Measurements from ENCODE around the gene DDI2.
A peak's percentile ranks its signal among the peaks of the same experiment; 100 is the strongest.

DDI2 gene

GRCh38 chr1:15708486-15709137 is 91.4 kb downstream of the DDI2 start:
- Histone ChIP-seq H2AK5ac (ENCODE audit: low read length, severe bottlenecking) (no peak overlapping the region), H2AFZ (ENCODE audit: low read depth, low read length) (no peak overlapping the region), H4K91ac (ENCODE audit: low read length) (no peak overlapping the region), H3K4me3 (ENCODE audit: insufficient read depth in 1 of 2, low read depth in 1 of 2, low read length in 2 of 2) (no peak overlapping the region), H3K4me1 (ENCODE audit: control insufficient read depth, insufficient read depth, low read depth, low read length) (peaks cover 6% of the 10 kb centered on the region), H3K14ac (ENCODE audit: low read length in 2 of 2) (no peak overlapping the region), H2BK12ac (ENCODE audit: low read length in 2 of 2) (no peak overlapping the region), H2BK5ac (ENCODE audit: low read depth, low read length, poor library complexity, severe bottlenecking) (no peak overlapping the region), H3K4ac (ENCODE audit: low read depth in 1 of 2, low read length in 2 of 2) (no peak overlapping the region), H2BK120ac (ENCODE audit: low read depth, low read length) (no peak overlapping the region), H4K8ac (ENCODE audit: low read length) (no peak overlapping the region), H3K27me3 (ENCODE audit: control insufficient read depth in 1 of 2, insufficient read depth in 1 of 2, low read length in 2 of 2) (no peaks in the 10 kb centered on the region), H2BK15ac (ENCODE audit: low read depth, poor library complexity, severe bottlenecking) (no peak overlapping the region), H3K9me3 (ENCODE audit: control insufficient read depth, low read length) (no peaks in the 10 kb centered on the region), H3K27ac (ENCODE audit: low read length, poor library complexity, severe bottlenecking) (no peak overlapping the region), H3K36me3 (ENCODE audit: control insufficient read depth in 1 of 2, insufficient read depth in 2 of 2, low read depth in 1 of 2, low read length in 2 of 2) (peaks cover 19 to 39% of the 10 kb centered on the region in 2 experiments), H3K79me1 (replicated peaks; ENCODE audit: low read length, poor library complexity, severe bottlenecking) (peaks cover 34% of the 10 kb centered on the region), H3K18ac (ENCODE audit: low read depth in 1 of 2, low read length in 2 of 2) (no peak overlapping the region), H3K9ac (ENCODE audit: low read length) (no peak overlapping the region), H3K4me2 (ENCODE audit: low read length, poor library complexity, severe bottlenecking) (no peak overlapping the region), H3K23ac (ENCODE audit: low read length in 2 of 2) (no peak overlapping the region)
- 95% methylated on average over 12 of the region's 15 CpGs for WGBS
- no peak for DNase-seq

GRCh38 chr1:15709226-15709625 is 92.0 kb downstream of the DDI2 start:
- H2BK12ac ChIP-seq (ENCODE audit: low read length in 2 of 2): no peak overlapping the region
- 100% methylated on average over 4 of the region's 4 CpGs for WGBS
- no peak overlapping the region for H2BK15ac ChIP-seq (ENCODE audit: low read depth, poor library complexity, severe bottlenecking)
- peaks cover 4% of the 10 kb centered on the region for H3K4me1 ChIP-seq (ENCODE audit: control insufficient read depth, insufficient read depth, low read depth, low read length)
- H3K27me3 ChIP-seq (ENCODE audit: control insufficient read depth in 1 of 2, insufficient read depth in 1 of 2, low read length in 2 of 2): no peaks in the 10 kb centered on the region
- no peak overlapping the region for H2BK120ac ChIP-seq (ENCODE audit: low read depth, low read length)
- no peak overlapping the region for H3K4ac ChIP-seq (ENCODE audit: low read depth in 1 of 2, low read length in 2 of 2)
- DNase-seq: no peak
- peaks cover 35% of the 10 kb centered on the region for H3K79me1 ChIP-seq (replicated peaks; ENCODE audit: low read length, poor library complexity, severe bottlenecking)
- no peak overlapping the region for H3K9ac ChIP-seq (ENCODE audit: low read length)
- no peak overlapping the region for H4K8ac ChIP-seq (ENCODE audit: low read length)
- H2AK5ac ChIP-seq (ENCODE audit: low read length, severe bottlenecking): no peak overlapping the region
- H3K18ac ChIP-seq (ENCODE audit: low read depth in 1 of 2, low read length in 2 of 2): no peak overlapping the region
- no peaks in the 10 kb centered on the region for H3K9me3 ChIP-seq (ENCODE audit: control insufficient read depth, low read length)
- H3K4me3 ChIP-seq (ENCODE audit: insufficient read depth in 1 of 2, low read depth in 1 of 2, low read length in 2 of 2): no peak overlapping the region
- H4K91ac ChIP-seq (ENCODE audit: low read length): no peak overlapping the region
- peaks cover 19 to 39% of the 10 kb centered on the region in 2 experiments for H3K36me3 ChIP-seq (ENCODE audit: control insufficient read depth in 1 of 2, insufficient read depth in 2 of 2, low read depth in 1 of 2, low read length in 2 of 2)
- H3K4me2 ChIP-seq (ENCODE audit: low read length, poor library complexity, severe bottlenecking): no peak overlapping the region
- no peak overlapping the region for H2BK5ac ChIP-seq (ENCODE audit: low read depth, low read length, poor library complexity, severe bottlenecking)
- H3K23ac ChIP-seq (ENCODE audit: low read length in 2 of 2): no peak overlapping the region
- H3K14ac ChIP-seq (ENCODE audit: low read length in 2 of 2): no peak overlapping the region
- no peak overlapping the region for H3K27ac ChIP-seq (ENCODE audit: low read length, poor library complexity, severe bottlenecking)
- no peak overlapping the region for H2AFZ ChIP-seq (ENCODE audit: low read depth, low read length)

DNA sequence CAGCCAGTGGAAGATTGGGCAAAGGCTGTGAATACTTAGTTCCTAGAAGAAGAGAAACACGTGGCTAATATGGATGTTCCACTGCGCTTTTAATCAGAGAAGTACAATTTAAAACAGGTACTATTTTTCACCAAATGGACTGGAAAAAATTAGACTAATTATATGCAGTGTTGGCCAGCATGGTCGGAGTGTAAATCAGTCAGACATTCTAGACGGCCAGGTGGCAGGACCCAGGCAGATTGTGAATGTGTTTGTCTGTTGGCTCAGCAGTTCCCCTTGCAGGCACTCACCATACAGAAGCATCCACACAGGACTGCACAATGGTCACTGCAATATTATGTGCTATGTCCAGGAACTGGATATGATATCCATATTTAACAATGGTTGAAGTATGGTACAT is 94.9 kb downstream of the DDI2 start:
- no peaks in the 10 kb centered on the region for H3K27me3 ChIP-seq (ENCODE audit: control insufficient read depth in 1 of 2, insufficient read depth in 1 of 2, low read length in 2 of 2)
- no peak overlapping the region for H3K27ac ChIP-seq (ENCODE audit: low read length, poor library complexity, severe bottlenecking)
- H2BK120ac ChIP-seq (ENCODE audit: low read depth, low read length): no peak overlapping the region
- H3K18ac ChIP-seq (ENCODE audit: low read depth in 1 of 2, low read length in 2 of 2): no peak overlapping the region
- no peak overlapping the region for H4K8ac ChIP-seq (ENCODE audit: low read length)
- no peak overlapping the region for H3K4me2 ChIP-seq (ENCODE audit: low read length, poor library complexity, severe bottlenecking)
- H3K79me1 ChIP-seq (replicated peaks; ENCODE audit: low read length, poor library complexity, severe bottlenecking): peaks cover 38% of the 10 kb centered on the region
- no peak overlapping the region for H3K4me3 ChIP-seq (ENCODE audit: insufficient read depth in 1 of 2, low read depth in 1 of 2, low read length in 2 of 2)
- no peak overlapping the region for H2BK5ac ChIP-seq (ENCODE audit: low read depth, low read length, poor library complexity, severe bottlenecking)
- no peak overlapping the region for H2BK15ac ChIP-seq (ENCODE audit: low read depth, poor library complexity, severe bottlenecking)
- H3K14ac ChIP-seq (ENCODE audit: low read length in 2 of 2): no peak overlapping the region
- no peak overlapping the region for H3K23ac ChIP-seq (ENCODE audit: low read length in 2 of 2)
- DNase-seq: no peak
- no peaks in the 10 kb centered on the region for H3K9me3 ChIP-seq (ENCODE audit: control insufficient read depth, low read length)
- peaks cover 19 to 35% of the 10 kb centered on the region in 2 experiments for H3K36me3 ChIP-seq (ENCODE audit: control insufficient read depth in 1 of 2, insufficient read depth in 2 of 2, low read depth in 1 of 2, low read length in 2 of 2)
- H3K9ac ChIP-seq (ENCODE audit: low read length): no peak overlapping the region
- no peak overlapping the region for H3K4ac ChIP-seq (ENCODE audit: low read depth in 1 of 2, low read length in 2 of 2)
- H3K4me1 ChIP-seq (ENCODE audit: control insufficient read depth, insufficient read depth, low read depth, low read length): no peaks in the 10 kb centered on the region
- no peak overlapping the region for H2BK12ac ChIP-seq (ENCODE audit: low read length in 2 of 2)
- 85% methylated on average over 2 of the region's 4 CpGs for WGBS
- H2AFZ ChIP-seq (ENCODE audit: low read depth, low read length): no peak overlapping the region
- no peak overlapping the region for H2AK5ac ChIP-seq (ENCODE audit: low read length, severe bottlenecking)
- no peak overlapping the region for H4K91ac ChIP-seq (ENCODE audit: low read length)

DNA sequence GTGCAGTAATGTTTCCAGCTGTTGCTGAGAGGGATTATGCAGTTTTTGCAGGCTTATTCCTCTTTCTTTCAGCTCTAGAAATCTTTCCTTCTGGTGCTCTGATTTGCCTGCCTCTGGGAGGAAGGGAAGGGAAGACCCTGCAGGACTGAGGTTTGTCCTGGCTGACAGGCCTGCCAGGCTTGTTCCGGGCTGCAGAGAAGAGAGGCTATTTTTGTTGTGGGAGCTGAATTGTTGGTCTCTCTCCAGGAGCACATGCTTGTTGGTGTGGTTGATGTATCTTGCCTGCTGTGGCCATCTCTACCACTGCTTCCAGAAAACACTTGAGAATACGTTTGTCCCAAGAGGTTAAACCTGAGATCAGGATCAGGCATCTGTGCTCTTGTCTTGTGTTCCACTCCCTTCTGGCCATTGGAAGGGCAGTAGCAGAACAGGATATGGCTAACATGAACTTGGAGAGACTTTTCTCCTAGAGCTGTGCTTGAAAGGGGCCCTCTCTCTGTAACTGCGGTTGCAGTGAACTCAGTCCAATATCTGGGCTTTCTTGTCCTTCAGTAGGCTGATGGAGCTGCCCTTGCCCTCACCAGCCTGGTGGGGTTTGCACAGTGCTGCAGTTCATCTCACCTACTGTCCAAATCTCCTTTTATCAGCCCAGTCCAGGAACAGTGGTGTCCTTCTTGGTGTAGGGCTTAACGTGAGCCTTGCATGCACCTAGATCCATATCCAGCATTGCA is 97.3 kb downstream of the DDI2 start:
- Histone ChIP-seq H3K27ac (ENCODE audit: low read length, poor library complexity, severe bottlenecking) (no peak overlapping the region), H3K9me3 (ENCODE audit: control insufficient read depth, low read length) (no peaks in the 10 kb centered on the region), H2AFZ (ENCODE audit: low read depth, low read length) (no peak overlapping the region), H3K79me1 (replicated peaks; ENCODE audit: low read length, poor library complexity, severe bottlenecking) (peaks cover 29% of the 10 kb centered on the region), H3K9ac (ENCODE audit: low read length) (peak overlapping the region; percentile 6), H4K8ac (ENCODE audit: low read length) (no peak overlapping the region), H3K36me3 (ENCODE audit: control insufficient read depth in 1 of 2, insufficient read depth in 2 of 2, low read depth in 1 of 2, low read length in 2 of 2) (peaks cover 37 to 44% of the 10 kb centered on the region in 2 experiments), H2BK5ac (ENCODE audit: low read depth, low read length, poor library complexity, severe bottlenecking) (no peak overlapping the region), H3K27me3 (ENCODE audit: control insufficient read depth in 1 of 2, insufficient read depth in 1 of 2, low read length in 2 of 2) (no peaks in the 10 kb centered on the region), H2AK5ac (ENCODE audit: low read length, severe bottlenecking) (no peak overlapping the region), H3K14ac (ENCODE audit: low read length in 2 of 2) (no peak overlapping the region), H3K4ac (ENCODE audit: low read depth in 1 of 2, low read length in 2 of 2) (no peak overlapping the region), H4K91ac (ENCODE audit: low read length) (peak overlapping the region; percentile 22), H2BK120ac (ENCODE audit: low read depth, low read length) (no peak overlapping the region), H3K4me2 (ENCODE audit: low read length, poor library complexity, severe bottlenecking) (no peak overlapping the region), H2BK12ac (ENCODE audit: low read length in 2 of 2) (no peak overlapping the region), H3K18ac (ENCODE audit: low read depth in 1 of 2, low read length in 2 of 2) (no peak overlapping the region), H3K4me1 (ENCODE audit: control insufficient read depth, insufficient read depth, low read depth, low read length) (no peaks in the 10 kb centered on the region), H2BK15ac (ENCODE audit: low read depth, poor library complexity, severe bottlenecking) (no peak overlapping the region), H3K23ac (ENCODE audit: low read length in 2 of 2) (peak overlapping the region in 1 of 2 experiments; percentile 11), H3K4me3 (ENCODE audit: insufficient read depth in 1 of 2, low read depth in 1 of 2, low read length in 2 of 2) (no peak overlapping the region)
- DNase-seq: peak; percentile 54
- 78% methylated on average over 4 of the region's 4 CpGs for WGBS

Measured in mesenchymal stem cell (in vitro differentiated cells and primary cell).